22Rv1 (cell line): Measurements from ENCODE around the gene TMEM132D.

ENCODE experiments used
- CTCF ChIP-seq: fragments of 450-650 bp; IDR thresholded peaks from 2 replicates; pipeline ENCODE4 v1.5.1; 2017; ENCODE audit warnings: mild to moderate bottlenecking
- ZFX ChIP-seq: fragments of 450-650 bp; IDR thresholded peaks from 2 replicates; pipeline ENCODE4 v1.6.1; 2017; ENCODE audit warnings: antibody characterized with exemption, borderline replicate concordance

DNA sequence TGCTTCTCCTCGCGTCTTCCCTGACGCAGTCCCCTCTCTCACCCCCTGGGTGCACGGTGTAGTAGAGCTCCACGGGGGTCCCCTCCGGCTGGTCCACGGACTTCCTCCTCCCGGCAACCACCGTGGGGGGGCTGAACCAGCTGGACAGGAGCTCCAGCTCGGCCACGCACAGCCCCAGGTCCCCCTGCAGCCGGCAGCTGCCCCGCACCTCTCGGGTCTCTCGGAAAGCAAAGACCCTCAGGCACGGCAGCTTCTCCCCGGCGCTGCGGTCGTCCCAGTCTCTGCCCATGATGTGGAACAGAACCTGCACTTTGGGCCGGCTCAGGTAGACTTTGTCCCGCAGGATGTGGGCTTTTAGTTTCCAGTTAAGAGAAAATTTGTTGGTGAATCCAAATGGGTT, 203.8 kb downstream of the TMEM132D start:
- TF ChIP-seq CTCF = no peak
- TF ChIP-seq ZFX = no peak
